ENCODE measurements around the gene RBBP8NL.

DNA sequence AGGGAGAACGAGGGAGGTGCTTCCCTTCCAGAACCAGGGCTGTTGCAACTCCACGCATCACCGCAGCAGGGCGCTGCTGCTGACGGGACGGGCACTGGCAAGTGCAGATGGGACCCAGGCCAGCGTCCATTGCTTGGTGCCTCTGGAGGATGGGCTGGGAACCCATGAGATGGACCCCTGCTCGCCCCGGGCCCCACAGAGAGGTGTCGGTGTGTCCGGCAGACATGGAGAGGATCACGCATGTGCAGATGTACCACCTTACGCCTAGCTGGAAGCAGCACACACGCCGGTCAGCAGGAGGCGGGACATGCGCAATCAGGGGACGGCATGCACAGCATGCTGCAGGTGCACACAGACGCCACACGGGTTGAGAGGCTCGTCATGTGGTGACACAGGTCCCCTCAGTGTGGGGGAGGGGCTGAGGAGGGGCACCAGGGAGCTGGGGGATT is 26.0 kb downstream of the RBBP8NL start:
- TF ChIP-seq, protein P1, sequence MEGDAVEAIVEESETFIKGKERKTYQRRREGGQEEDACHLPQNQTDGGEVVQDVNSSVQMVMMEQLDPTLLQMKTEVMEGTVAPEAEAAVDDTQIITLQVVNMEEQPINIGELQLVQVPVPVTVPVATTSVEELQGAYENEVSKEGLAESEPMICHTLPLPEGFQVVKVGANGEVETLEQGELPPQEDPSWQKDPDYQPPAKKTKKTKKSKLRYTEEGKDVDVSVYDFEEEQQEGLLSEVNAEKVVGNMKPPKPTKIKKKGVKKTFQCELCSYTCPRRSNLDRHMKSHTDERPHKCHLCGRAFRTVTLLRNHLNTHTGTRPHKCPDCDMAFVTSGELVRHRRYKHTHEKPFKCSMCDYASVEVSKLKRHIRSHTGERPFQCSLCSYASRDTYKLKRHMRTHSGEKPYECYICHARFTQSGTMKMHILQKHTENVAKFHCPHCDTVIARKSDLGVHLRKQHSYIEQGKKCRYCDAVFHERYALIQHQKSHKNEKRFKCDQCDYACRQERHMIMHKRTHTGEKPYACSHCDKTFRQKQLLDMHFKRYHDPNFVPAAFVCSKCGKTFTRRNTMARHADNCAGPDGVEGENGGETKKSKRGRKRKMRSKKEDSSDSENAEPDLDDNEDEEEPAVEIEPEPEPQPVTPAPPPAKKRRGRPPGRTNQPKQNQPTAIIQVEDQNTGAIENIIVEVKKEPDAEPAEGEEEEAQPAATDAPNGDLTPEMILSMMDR (IDR thresholded peaks at IDR 0.05), result no peak
- TF ChIP-seq POLR2A (IDR thresholded peaks at IDR 0.05) (no peak), EP300 (IDR thresholded peaks at IDR 0.05) (no peak)

Measured in tibial nerve (tissue), 4 donors.